Left hindlimb (tissue), 1 donor: Measurements from ENCODE around the gene EPSTI1.
"Not testable (repeated sequence)": the region's sequence is repeated elsewhere in the genome, so short reads cannot be mapped to it uniquely, and the experiment has no call there.

Source experiments
- DNase-seq: peaks from one replicate; pipeline ENCODE4 v3.0.0-alpha.2; 2018

EPSTI1 gene

DNA sequence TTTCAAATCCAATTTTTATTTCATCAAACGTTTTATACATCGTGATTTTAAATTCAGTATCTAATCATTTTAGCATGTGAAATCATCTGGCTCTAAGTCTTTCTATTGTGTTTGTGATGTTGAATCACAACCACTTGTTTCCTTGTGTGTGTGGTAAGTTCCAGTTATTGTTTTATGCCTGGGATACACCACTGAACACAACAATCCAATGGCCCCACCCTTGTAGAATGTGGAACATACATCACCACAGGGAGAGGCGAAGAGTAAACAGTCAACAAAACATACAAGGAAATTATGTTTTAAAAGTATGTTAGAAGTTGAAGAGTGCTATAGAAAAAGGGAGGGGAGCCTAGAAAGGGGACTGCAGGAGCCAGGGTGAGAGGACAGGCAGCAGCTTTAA, 100.5 kb downstream of the EPSTI1 start:
- no peak for DNase-seq

GRCh38 chr13:42885325-42885724, 106.7 kb downstream of the EPSTI1 start:
- DNase-seq: no peak

DNA sequence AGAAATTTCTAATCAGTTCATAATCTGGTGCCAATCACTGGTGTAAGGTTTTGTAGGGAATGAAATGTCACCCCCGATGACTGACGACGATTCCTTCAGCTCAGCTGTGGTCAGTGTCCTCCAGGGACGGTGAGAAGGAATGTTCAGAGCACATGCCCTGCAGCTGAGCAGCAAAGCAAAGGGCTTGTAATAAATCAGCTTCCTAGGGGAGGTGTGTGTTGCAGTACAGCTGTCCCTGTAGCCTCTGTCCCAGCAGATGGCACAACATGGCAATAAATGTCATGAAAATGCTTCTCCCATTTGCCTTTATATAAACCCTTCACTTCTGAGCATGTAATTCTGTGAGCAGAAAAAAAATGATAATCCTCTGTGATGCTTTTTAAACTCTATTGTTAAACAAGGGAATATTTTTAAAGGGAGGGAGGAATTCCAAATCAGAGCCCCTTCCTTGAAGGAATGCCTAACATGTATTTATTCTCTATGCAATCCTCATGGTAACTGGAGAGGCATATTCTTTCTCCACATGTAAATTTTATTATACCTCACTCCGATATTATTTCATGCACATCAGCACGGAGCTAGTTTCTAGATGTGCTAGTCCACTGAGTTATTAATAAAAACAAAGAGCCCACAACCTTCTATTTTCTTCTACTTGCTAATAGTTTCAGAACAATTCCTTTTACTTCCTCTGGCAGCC, 108.1 kb downstream of the EPSTI1 start:
- peak; percentile 63 for DNase-seq

GRCh38 chr13:42883142-42883541, 108.9 kb downstream of the EPSTI1 start:
- no peak for DNase-seq

DNA sequence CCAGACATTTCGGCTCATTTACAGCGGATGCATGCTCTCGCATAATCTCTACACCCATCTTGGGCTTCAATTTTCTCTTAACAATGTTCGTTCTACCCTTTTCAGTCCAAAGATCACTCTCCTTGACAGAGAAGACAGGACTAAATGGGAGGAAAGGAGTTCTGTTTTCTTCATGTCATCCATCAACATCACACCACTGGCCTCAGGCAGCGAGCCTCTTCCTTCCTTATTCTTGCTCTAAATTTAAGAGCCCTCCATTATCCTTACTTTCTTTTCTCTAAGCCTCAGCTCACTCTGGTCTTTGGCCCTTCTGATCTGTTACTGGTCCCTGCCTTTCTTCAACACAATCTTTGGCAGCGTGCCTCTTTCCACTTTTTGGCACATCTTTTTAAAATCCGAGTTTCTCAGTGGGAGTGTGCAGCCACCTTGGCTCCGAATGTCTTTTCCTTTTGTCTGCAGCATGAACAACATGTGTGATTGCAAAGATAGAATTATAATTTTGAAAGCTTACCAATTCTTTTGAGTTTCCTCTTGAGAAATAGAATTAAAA, 111.9 kb downstream of the EPSTI1 start:
- DNase-seq: no peak

GRCh38 chr13:42878721-42879120, 113.3 kb downstream of the EPSTI1 start:
- no peak for DNase-seq

DNA sequence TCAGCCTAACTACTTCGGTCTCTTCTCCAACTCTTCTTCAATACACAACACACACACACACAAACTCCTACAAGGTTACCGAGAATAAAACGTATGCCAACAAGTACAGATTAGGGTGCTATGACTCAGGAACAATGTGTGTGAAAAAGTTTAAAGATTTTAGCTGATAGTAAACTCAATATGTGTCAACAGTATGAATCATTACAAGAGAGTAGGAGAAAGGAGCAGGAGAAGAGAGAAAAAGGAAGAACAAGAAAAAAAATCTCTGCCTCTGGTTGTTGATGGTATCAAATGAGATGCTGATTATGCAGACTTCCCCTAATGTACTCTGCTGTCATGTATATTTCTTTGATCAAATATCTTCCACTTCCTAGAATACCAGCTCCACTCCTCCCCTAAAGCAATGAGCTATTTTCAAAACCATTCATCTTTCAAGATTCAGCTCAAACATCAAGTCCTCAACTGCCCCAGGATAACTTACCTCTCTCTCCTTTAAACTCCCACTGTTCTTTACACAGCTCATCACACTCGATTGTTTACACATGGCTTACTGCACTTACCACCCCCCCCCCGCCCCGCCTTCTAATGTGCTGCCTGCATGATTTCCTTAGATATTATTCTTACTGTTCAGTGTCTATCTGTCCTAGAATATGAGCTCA, 115.0 kb downstream of the EPSTI1 start:
- no peak for DNase-seq

DNA sequence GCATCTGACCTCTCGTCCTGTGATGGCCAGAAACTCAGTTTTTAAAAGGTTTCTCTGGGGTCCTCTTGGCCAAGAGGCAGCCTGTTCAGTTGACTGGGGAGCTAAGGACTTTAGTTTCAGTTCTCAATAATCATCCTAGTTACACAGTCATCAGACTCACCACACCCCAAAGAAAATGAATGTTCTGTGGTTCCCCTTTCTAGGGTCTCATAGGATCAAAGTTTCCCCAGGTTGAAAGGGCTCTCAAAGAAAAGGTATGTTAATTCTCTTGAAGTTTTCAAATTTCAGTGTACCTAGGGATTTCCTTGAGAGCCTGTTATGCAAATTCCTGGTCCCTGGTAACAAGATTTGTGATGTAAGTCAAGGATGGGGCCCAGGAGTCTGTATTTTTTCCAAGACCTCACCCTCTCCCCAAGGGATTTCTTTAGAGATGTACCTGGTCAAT, 115.7 kb downstream of the EPSTI1 start:
- DNase-seq: no peak

DNA sequence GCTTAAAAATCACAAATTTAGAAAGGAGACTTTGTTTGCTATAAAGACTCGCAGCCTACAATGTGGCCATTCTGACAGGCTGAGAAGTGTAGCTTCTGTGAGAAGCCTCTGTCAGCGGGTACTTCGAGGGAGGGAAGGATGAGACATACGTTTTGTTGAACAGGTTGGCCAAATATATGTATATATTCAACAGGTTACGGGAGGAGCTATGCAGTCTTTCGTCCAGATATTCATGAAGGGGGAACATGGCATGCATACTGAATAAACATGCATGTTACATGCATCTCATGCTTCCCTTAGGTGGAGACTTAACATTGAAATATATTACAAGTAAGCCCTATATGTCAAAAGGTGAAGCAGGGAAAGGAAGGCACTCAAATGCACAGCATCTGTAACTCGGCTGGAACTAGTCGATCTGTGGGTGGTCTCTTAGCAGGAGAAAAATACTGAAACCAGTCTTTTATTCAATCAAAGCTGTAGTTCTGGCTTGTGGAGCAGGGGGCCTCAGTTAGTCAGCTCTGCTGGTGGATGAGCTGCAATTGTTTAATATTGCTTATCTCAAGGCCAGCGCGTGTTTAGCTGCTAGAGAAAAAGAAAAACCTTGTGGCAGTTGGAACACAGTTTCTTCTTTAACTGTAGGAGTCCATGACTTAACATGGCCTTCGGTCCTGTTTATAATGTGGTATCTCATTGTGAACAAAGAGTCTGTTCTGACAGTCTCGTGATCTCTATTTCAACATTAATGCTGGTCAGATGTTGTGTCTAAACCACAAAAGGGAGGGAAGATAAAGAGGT, 116.4 kb downstream of the EPSTI1 start:
- no peak for DNase-seq

GRCh38 chr13:42874221-42874620, 117.8 kb downstream of the EPSTI1 start:
- no peak for DNase-seq

DNA sequence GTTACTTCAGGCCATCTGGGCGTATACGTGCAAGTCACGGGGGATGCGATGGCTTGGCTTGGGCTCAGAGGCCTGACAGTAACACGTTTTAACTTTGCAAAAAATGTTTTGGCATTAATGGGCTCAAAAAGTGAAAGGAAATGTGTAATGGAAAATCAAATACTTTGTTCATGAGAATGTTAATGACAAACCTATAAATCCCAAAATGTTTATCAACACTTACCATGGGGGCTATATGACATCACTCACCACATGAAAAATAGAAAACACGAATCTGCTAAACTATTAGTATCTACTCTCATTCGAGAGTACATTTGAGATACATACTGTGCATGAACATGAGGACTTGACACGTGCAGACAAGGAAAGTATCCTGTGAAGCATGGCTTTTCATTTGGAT, 119.0 kb downstream of the EPSTI1 start:
- no peak for DNase-seq

DNA sequence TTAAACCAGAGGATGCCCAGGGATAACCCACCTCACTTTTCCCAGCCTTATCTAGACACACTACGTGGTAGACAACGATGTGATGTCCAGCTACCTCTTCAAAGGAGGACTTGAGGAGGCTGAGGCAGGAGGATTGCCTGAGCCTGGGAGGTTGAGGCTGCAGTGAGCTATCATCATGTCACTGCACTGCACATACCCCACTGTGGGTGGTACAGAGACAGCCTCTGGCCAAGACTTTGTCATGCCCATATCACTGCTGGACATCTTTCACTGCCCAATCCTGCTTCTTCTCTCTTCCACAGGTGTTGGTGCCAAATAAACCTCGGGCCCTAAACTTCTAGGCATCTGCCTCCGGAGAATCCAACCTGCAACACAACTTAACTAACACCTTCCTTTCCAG, 124.8 kb downstream of the EPSTI1 start:
- DNase-seq: no peak

DNA sequence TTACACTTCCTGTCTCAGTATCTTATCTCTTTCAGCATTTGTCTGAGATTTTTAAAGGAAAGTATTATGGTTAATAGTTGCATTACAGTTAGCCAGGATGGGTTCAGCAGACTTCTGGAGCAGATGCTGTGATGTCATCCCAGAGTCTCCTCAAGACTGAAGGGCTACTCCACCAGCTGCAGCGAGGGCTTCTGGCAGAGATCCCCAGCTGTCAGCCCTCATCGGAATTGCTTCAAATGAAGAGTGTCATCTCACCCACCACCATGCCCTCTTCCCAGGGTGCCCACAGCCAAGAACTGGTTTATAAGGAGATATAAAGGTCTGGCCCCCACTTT, 126.3 kb downstream of the EPSTI1 start:
- DNase-seq: no peak

- no peak for DNase-seq
These were observed 126.9 kb downstream of the EPSTI1 start for GRCh38 chr13:42864952-42865767.

DNA sequence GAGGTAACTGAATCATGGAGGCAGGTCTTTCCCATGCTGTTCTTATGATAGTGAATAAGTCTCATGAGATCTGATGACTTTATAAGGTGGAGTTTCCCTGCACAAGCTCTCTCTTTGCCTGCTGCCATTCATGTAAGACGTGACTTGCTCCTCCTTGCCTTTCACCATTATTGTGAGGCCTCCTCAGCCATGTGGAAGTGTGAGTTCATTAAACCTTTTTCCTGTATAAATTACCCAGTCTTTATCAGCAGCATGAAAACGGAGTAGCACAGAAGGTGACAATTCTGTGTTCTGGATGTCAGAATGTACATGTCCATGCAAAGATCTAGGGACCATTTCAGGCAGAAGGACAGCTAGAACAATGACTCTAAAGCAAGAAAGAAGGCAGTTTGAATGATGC, 129.7 kb downstream of the EPSTI1 start:
- DNase-seq: not testable (repeated sequence)

GRCh38 chr13:42860485-42860884, 131.6 kb downstream of the EPSTI1 start:
- no peak for DNase-seq

- no peak for DNase-seq
These were observed 132.3 kb downstream of the EPSTI1 start for GRCh38 chr13:42859760-42860159.

- DNase-seq: no peak
These were observed 136.6 kb downstream of the EPSTI1 start for GRCh38 chr13:42855410-42855809.

- DNase-seq: no peak
These were observed 139.9 kb downstream of the EPSTI1 start for GRCh38 chr13:42852136-42852535.

GRCh38 chr13:42849200-42849599, 142.8 kb downstream of the EPSTI1 start:
- no peak for DNase-seq

GRCh38 chr13:42847891-42848663, 144.0 kb downstream of the EPSTI1 start:
- no peak for DNase-seq
